H9 (cell line): ENCODE data around the gene FETUB. TPM values are rescaled to one million over a fixed set of nuclear protein-coding genes. Genes with fewer than 3 reads are reported as not detected.

Experiments
- DNase-seq: peaks from one replicate; pipeline ENCODE4 v3.0.0-alpha.2; 2017
- H2AFZ ChIP-seq: one replicate; pipeline ENCODE4 v1.6.1; 2013; ENCODE audit warnings: mild to moderate bottlenecking, low read length, control low read depth, moderate library complexity
- H2AK5ac ChIP-seq: 2 replicates; pipeline ENCODE4 v1.6.1; 2013; ENCODE audit warnings: low read length, control low read depth, mixed read lengths; ENCODE audit not compliant: insufficient read length
- H2BK120ac ChIP-seq: one replicate; pipeline ENCODE4 v1.6.1; 2013; ENCODE audit warnings: low read depth, mild to moderate bottlenecking, low read length, control low read depth, inconsistent platforms; ENCODE audit not compliant: poor library complexity, severe bottlenecking
- H2BK12ac ChIP-seq: 2 replicates; pipeline ENCODE4 v1.6.1; 2013; ENCODE audit warnings: low read length, control low read depth, mixed read lengths, low read depth; ENCODE audit not compliant: insufficient read length
- H2BK15ac ChIP-seq: 2 replicates; pipeline ENCODE4 v1.6.1; 2013; ENCODE audit warnings: low read depth, low read length, control low read depth
- H2BK20ac ChIP-seq: one replicate; pipeline ENCODE4 v1.6.1; 2013; ENCODE audit warnings: low read depth, mild to moderate bottlenecking, low read length, control low read depth, inconsistent platforms; ENCODE audit not compliant: poor library complexity, severe bottlenecking
- H2BK5ac ChIP-seq: 2 replicates; pipeline ENCODE4 v1.6.1; 2013; ENCODE audit warnings: low read length, control low read depth, mixed read lengths; ENCODE audit not compliant: insufficient read length
- H3K14ac ChIP-seq: 2 replicates; pipeline ENCODE4 v1.6.1; 2013; ENCODE audit warnings: low read length, control low read depth; ENCODE audit not compliant: insufficient read depth
- H3K18ac ChIP-seq: 2 replicates; pipeline ENCODE4 v1.6.1; 2013; ENCODE audit warnings: low read depth, mild to moderate bottlenecking, mixed read lengths, low read length, control low read depth; ENCODE audit not compliant: insufficient read length
- H3K23ac ChIP-seq: 2 replicates; pipeline ENCODE4 v1.6.1; 2013; ENCODE audit warnings: low read length, control low read depth, mixed read lengths, low read depth; ENCODE audit not compliant: insufficient read length
- H3K23me2 ChIP-seq: 2 replicates; pipeline ENCODE4 v1.6.1; 2013; ENCODE audit warnings: low read depth, mild to moderate bottlenecking, mixed read lengths, low read length, control low read depth; ENCODE audit not compliant: insufficient read length, poor library complexity, severe bottlenecking
- H3K27ac ChIP-seq: 2 replicates; pipeline ENCODE4 v1.5.1; 2013; ENCODE audit warnings: low read length, control low read depth, mixed read lengths, low read depth; ENCODE audit not compliant: insufficient read length
- H3K27me3 ChIP-seq: 2 replicates; pipeline ENCODE4 v1.6.1; 2013; ENCODE audit warnings: low read length, control low read depth, inconsistent platforms; ENCODE audit not compliant: insufficient read depth
- H3K4ac ChIP-seq: 2 replicates; pipeline ENCODE4 v1.6.1; 2013; ENCODE audit warnings: low read depth, mild to moderate bottlenecking, control low read depth, inconsistent platforms, low read length, moderate library complexity
- H3K4me1 ChIP-seq: 2 replicates; pipeline ENCODE4 v1.6.1; 2013; ENCODE audit warnings: low read length, control low read depth, inconsistent platforms; ENCODE audit not compliant: insufficient read depth
- H3K4me2 ChIP-seq: 2 replicates; pipeline ENCODE4 v1.6.1; 2013; ENCODE audit warnings: low read length, control low read depth, mixed read lengths; ENCODE audit not compliant: insufficient read length, insufficient read depth
- H3K56ac ChIP-seq: 2 replicates; pipeline ENCODE4 v1.6.1; 2013; ENCODE audit warnings: low read depth, mild to moderate bottlenecking, mixed read lengths, low read length, control low read depth; ENCODE audit not compliant: insufficient read length
- H3K79me1 ChIP-seq: 2 replicates; pipeline ENCODE4 v1.6.1; 2013; ENCODE audit warnings: low read depth, mild to moderate bottlenecking, moderate library complexity, low read length, control low read depth, inconsistent platforms; ENCODE audit not compliant: insufficient read depth, poor library complexity, severe bottlenecking
- H3K79me2 ChIP-seq: 2 replicates; pipeline ENCODE4 v1.6.1; 2013; ENCODE audit warnings: low read length, control low read depth, inconsistent platforms; ENCODE audit not compliant: insufficient read depth
- H3K9ac ChIP-seq: 2 replicates; pipeline ENCODE4 v1.6.1; 2013; ENCODE audit warnings: low read length, control low read depth, mixed read lengths; ENCODE audit not compliant: insufficient read length; ENCODE audit errors: extremely low read depth
- H3K9me3 ChIP-seq: one replicate; pipeline ENCODE4 v1.6.1; 2013; ENCODE audit warnings: low read depth, low read length, inconsistent platforms; ENCODE audit not compliant: control insufficient read depth
- H3T11ph ChIP-seq: one replicate; pipeline ENCODE4 v1.6.1; 2013; ENCODE audit warnings: mild to moderate bottlenecking, low read length, control low read depth, inconsistent platforms
- H4K20me1 ChIP-seq: one replicate; pipeline ENCODE4 v1.6.1; 2013; ENCODE audit not compliant: control insufficient read depth, insufficient read length, insufficient read depth
- H4K5ac ChIP-seq: 2 replicates; pipeline ENCODE4 v1.6.1; 2013; ENCODE audit warnings: low read depth, mild to moderate bottlenecking, mixed read lengths, low read length, control low read depth; ENCODE audit not compliant: insufficient read length
- H4K8ac ChIP-seq: replicated peaks from 2 replicates; pipeline ENCODE4 v1.6.1; 2013; ENCODE audit warnings: low read length, control low read depth, mixed read lengths, low read depth; ENCODE audit not compliant: insufficient read length
- H4K91ac ChIP-seq: 2 replicates; pipeline ENCODE4 v1.6.1; 2013; ENCODE audit warnings: low read depth, mild to moderate bottlenecking, moderate library complexity, mixed read lengths, low read length, control low read depth; ENCODE audit not compliant: insufficient read length
- H3K27ac Mint-ChIP-seq, 3 experiments: 2 replicates in 2 of 3; 3 replicates in 1 of 3; pipeline ENCODE4 v1.8.0; 2020 to 2021; ENCODE audit warnings: mixed read lengths in 3 of 3, mild to moderate bottlenecking in 1 of 3, moderate library complexity in 1 of 3
- H3K27me3 Mint-ChIP-seq: 2 replicates; pipeline ENCODE4 v1.8.0; 2021; ENCODE audit warnings: low read depth, mild to moderate bottlenecking, moderate library complexity, mixed read lengths
- H3K36me3 Mint-ChIP-seq, 3 experiments: 2 replicates in 2 of 3; 3 replicates in 1 of 3; pipeline ENCODE4 v1.8.0; 2020 to 2021; ENCODE audit warnings: low read depth in 3 of 3, mixed read lengths in 3 of 3; ENCODE audit not compliant: insufficient read depth in 1 of 3
- H3K4me1 Mint-ChIP-seq, 2 experiments: 2 replicates each; pipeline ENCODE4 v1.8.0; 2020; ENCODE audit warnings: mixed read lengths in 2 of 2
- H3K4me3 Mint-ChIP-seq, 2 experiments: 2 replicates in 1 of 2; 3 replicates in 1 of 2; pipeline ENCODE4 v1.8.0; 2020 to 2021; ENCODE audit warnings: mild to moderate bottlenecking in 2 of 2, mixed read lengths in 2 of 2, moderate library complexity in 1 of 2
- H3K9me3 Mint-ChIP-seq, 2 experiments: 2 replicates in 1 of 2; 3 replicates in 1 of 2; pipeline ENCODE4 v1.8.0; 2020; ENCODE audit warnings: mild to moderate bottlenecking in 2 of 2, mixed read lengths in 2 of 2, moderate library complexity in 1 of 2
- WGBS: extraction: QIAGEN DNeasy Blood & Tissue Kit; methylation state at CpG from one replicate; pipeline ENCODE4 v1.1.7; 2013; ENCODE audit warnings: missing lambda C conversion rate, low lambda C conversion rate, mixed read lengths; ENCODE audit not compliant: insufficient read length; ENCODE audit errors: extremely low coverage; 5-methylcytosine and 5-hydroxymethylcytosine counted together
- total RNA-seq: library from RNA; stranded (reverse); gene quantifications from 2 replicates; pipeline ENCODE4 v1.2.1, GENCODE V29; 2021
- TF ChIP-seq, protein P1 (sequence below): fragments of 200-600 bp; sonication (generic); conservative IDR thresholded peaks from 3 replicates; pipeline ENCODE4 v1.8.0; 2021; ENCODE audit warnings: antibody characterized with exemption, mild to moderate bottlenecking

Gene FETUB
- total RNA-seq, 1 experiment from 2014 or later = not detected

- H3K79me2 ChIP-seq = no peaks in the 10 kb centered on the region
- no peaks in the 10 kb centered on the region for H3K9me3 ChIP-seq
- H2BK12ac ChIP-seq = no peak overlapping the region
- no peak overlapping the region for H2BK20ac ChIP-seq
- TF ChIP-seq, protein P1, sequence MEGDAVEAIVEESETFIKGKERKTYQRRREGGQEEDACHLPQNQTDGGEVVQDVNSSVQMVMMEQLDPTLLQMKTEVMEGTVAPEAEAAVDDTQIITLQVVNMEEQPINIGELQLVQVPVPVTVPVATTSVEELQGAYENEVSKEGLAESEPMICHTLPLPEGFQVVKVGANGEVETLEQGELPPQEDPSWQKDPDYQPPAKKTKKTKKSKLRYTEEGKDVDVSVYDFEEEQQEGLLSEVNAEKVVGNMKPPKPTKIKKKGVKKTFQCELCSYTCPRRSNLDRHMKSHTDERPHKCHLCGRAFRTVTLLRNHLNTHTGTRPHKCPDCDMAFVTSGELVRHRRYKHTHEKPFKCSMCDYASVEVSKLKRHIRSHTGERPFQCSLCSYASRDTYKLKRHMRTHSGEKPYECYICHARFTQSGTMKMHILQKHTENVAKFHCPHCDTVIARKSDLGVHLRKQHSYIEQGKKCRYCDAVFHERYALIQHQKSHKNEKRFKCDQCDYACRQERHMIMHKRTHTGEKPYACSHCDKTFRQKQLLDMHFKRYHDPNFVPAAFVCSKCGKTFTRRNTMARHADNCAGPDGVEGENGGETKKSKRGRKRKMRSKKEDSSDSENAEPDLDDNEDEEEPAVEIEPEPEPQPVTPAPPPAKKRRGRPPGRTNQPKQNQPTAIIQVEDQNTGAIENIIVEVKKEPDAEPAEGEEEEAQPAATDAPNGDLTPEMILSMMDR = no peak
- H2AK5ac ChIP-seq = no peak overlapping the region
- no peak overlapping the region for H2BK5ac ChIP-seq
- no CpG with 5 or more reads among the region's 7 CpGs for WGBS
- H3K27me3 ChIP-seq = no peaks in the 10 kb centered on the region
- DNase-seq = no peak
- no peak overlapping the region for H2BK15ac ChIP-seq
- peaks cover 4% of the 10 kb centered on the region; the same call in 1 of the 2 replicates for H3K27me3 Mint-ChIP-seq
- H3K27ac ChIP-seq = no peak overlapping the region
- H3K79me1 ChIP-seq = no peaks in the 10 kb centered on the region
- H3K18ac ChIP-seq = no peak overlapping the region
- no peak overlapping the region for H3K9ac ChIP-seq
- no peaks in the 10 kb centered on the region for H3K9me3 Mint-ChIP-seq
- no peak overlapping the region for H3K4ac ChIP-seq
- no peak overlapping the region for H4K8ac ChIP-seq
- H3K4me1 ChIP-seq = no peaks in the 10 kb centered on the region
- no peak overlapping the region for H3K4me3 Mint-ChIP-seq
- H4K5ac ChIP-seq = no peak overlapping the region
- no peak overlapping the region for H3K14ac ChIP-seq
- no peaks in the 10 kb centered on the region for H3K36me3 Mint-ChIP-seq
- H3K23ac ChIP-seq = no peak overlapping the region
- peaks cover 10 to 16% of the 10 kb centered on the region in 2 experiments for H3K4me1 Mint-ChIP-seq
- no peak overlapping the region for H3K4me2 ChIP-seq
- H3K23me2 ChIP-seq = no peaks in the 10 kb centered on the region
- H3K56ac ChIP-seq = no peak overlapping the region
- no peak overlapping the region for H2AFZ ChIP-seq
- H3K27ac Mint-ChIP-seq = no peak overlapping the region
- no peak overlapping the region for H3T11ph ChIP-seq
- no peak overlapping the region for H2BK120ac ChIP-seq
- H4K91ac ChIP-seq = no peak overlapping the region
- H4K20me1 ChIP-seq = no peaks in the 10 kb centered on the region
These were observed 3.7 kb upstream of the FETUB start for GRCh38 chr3:186636536-186636935.
